H9 (cell line): Measurements from ENCODE around the gene TPD52L2. TPM values are rescaled to one million over a fixed set of nuclear protein-coding genes. Genes with fewer than 3 reads are reported as not detected.

Experiments used
- DNase-seq: peaks from one replicate; pipeline ENCODE4 v3.0.0-alpha.2; 2017
- H2AFZ ChIP-seq: one replicate; pipeline ENCODE4 v1.6.1; 2013; ENCODE audit warnings: mild to moderate bottlenecking, low read length, control low read depth, moderate library complexity
- H2AK5ac ChIP-seq: 2 replicates; pipeline ENCODE4 v1.6.1; 2013; ENCODE audit warnings: low read length, control low read depth, mixed read lengths; ENCODE audit not compliant: insufficient read length
- H2BK120ac ChIP-seq: one replicate; pipeline ENCODE4 v1.6.1; 2013; ENCODE audit warnings: low read depth, mild to moderate bottlenecking, low read length, control low read depth, inconsistent platforms; ENCODE audit not compliant: poor library complexity, severe bottlenecking
- H2BK12ac ChIP-seq: 2 replicates; pipeline ENCODE4 v1.6.1; 2013; ENCODE audit warnings: low read length, control low read depth, mixed read lengths, low read depth; ENCODE audit not compliant: insufficient read length
- H2BK15ac ChIP-seq: 2 replicates; pipeline ENCODE4 v1.6.1; 2013; ENCODE audit warnings: low read depth, low read length, control low read depth
- H2BK20ac ChIP-seq: one replicate; pipeline ENCODE4 v1.6.1; 2013; ENCODE audit warnings: low read depth, mild to moderate bottlenecking, low read length, control low read depth, inconsistent platforms; ENCODE audit not compliant: poor library complexity, severe bottlenecking
- H2BK5ac ChIP-seq: 2 replicates; pipeline ENCODE4 v1.6.1; 2013; ENCODE audit warnings: low read length, control low read depth, mixed read lengths; ENCODE audit not compliant: insufficient read length
- H3K14ac ChIP-seq: 2 replicates; pipeline ENCODE4 v1.6.1; 2013; ENCODE audit warnings: low read length, control low read depth; ENCODE audit not compliant: insufficient read depth
- H3K18ac ChIP-seq: 2 replicates; pipeline ENCODE4 v1.6.1; 2013; ENCODE audit warnings: low read depth, mild to moderate bottlenecking, mixed read lengths, low read length, control low read depth; ENCODE audit not compliant: insufficient read length
- H3K23ac ChIP-seq: 2 replicates; pipeline ENCODE4 v1.6.1; 2013; ENCODE audit warnings: low read length, control low read depth, mixed read lengths, low read depth; ENCODE audit not compliant: insufficient read length
- H3K23me2 ChIP-seq: 2 replicates; pipeline ENCODE4 v1.6.1; 2013; ENCODE audit warnings: low read depth, mild to moderate bottlenecking, mixed read lengths, low read length, control low read depth; ENCODE audit not compliant: insufficient read length, poor library complexity, severe bottlenecking
- H3K27ac ChIP-seq: 2 replicates; pipeline ENCODE4 v1.5.1; 2013; ENCODE audit warnings: low read length, control low read depth, mixed read lengths, low read depth; ENCODE audit not compliant: insufficient read length
- H3K27me3 ChIP-seq: 2 replicates; pipeline ENCODE4 v1.6.1; 2013; ENCODE audit warnings: low read length, control low read depth, inconsistent platforms; ENCODE audit not compliant: insufficient read depth
- H3K4ac ChIP-seq: 2 replicates; pipeline ENCODE4 v1.6.1; 2013; ENCODE audit warnings: low read depth, mild to moderate bottlenecking, control low read depth, inconsistent platforms, low read length, moderate library complexity
- H3K4me1 ChIP-seq: 2 replicates; pipeline ENCODE4 v1.6.1; 2013; ENCODE audit warnings: low read length, control low read depth, inconsistent platforms; ENCODE audit not compliant: insufficient read depth
- H3K4me2 ChIP-seq: 2 replicates; pipeline ENCODE4 v1.6.1; 2013; ENCODE audit warnings: low read length, control low read depth, mixed read lengths; ENCODE audit not compliant: insufficient read length, insufficient read depth
- H3K56ac ChIP-seq: 2 replicates; pipeline ENCODE4 v1.6.1; 2013; ENCODE audit warnings: low read depth, mild to moderate bottlenecking, mixed read lengths, low read length, control low read depth; ENCODE audit not compliant: insufficient read length
- H3K79me1 ChIP-seq: 2 replicates; pipeline ENCODE4 v1.6.1; 2013; ENCODE audit warnings: low read depth, mild to moderate bottlenecking, moderate library complexity, low read length, control low read depth, inconsistent platforms; ENCODE audit not compliant: insufficient read depth, poor library complexity, severe bottlenecking
- H3K79me2 ChIP-seq: 2 replicates; pipeline ENCODE4 v1.6.1; 2013; ENCODE audit warnings: low read length, control low read depth, inconsistent platforms; ENCODE audit not compliant: insufficient read depth
- H3K9ac ChIP-seq: 2 replicates; pipeline ENCODE4 v1.6.1; 2013; ENCODE audit warnings: low read length, control low read depth, mixed read lengths; ENCODE audit not compliant: insufficient read length; ENCODE audit errors: extremely low read depth
- H3K9me3 ChIP-seq: one replicate; pipeline ENCODE4 v1.6.1; 2013; ENCODE audit warnings: low read depth, low read length, inconsistent platforms; ENCODE audit not compliant: control insufficient read depth
- H3T11ph ChIP-seq: one replicate; pipeline ENCODE4 v1.6.1; 2013; ENCODE audit warnings: mild to moderate bottlenecking, low read length, control low read depth, inconsistent platforms
- H4K20me1 ChIP-seq: one replicate; pipeline ENCODE4 v1.6.1; 2013; ENCODE audit not compliant: control insufficient read depth, insufficient read length, insufficient read depth
- H4K5ac ChIP-seq: 2 replicates; pipeline ENCODE4 v1.6.1; 2013; ENCODE audit warnings: low read depth, mild to moderate bottlenecking, mixed read lengths, low read length, control low read depth; ENCODE audit not compliant: insufficient read length
- H4K8ac ChIP-seq: replicated peaks from 2 replicates; pipeline ENCODE4 v1.6.1; 2013; ENCODE audit warnings: low read length, control low read depth, mixed read lengths, low read depth; ENCODE audit not compliant: insufficient read length
- H4K91ac ChIP-seq: 2 replicates; pipeline ENCODE4 v1.6.1; 2013; ENCODE audit warnings: low read depth, mild to moderate bottlenecking, moderate library complexity, mixed read lengths, low read length, control low read depth; ENCODE audit not compliant: insufficient read length
- H3K27ac Mint-ChIP-seq, 3 experiments: 2 replicates in 2 of 3; 3 replicates in 1 of 3; pipeline ENCODE4 v1.8.0; 2020 to 2021; ENCODE audit warnings: mixed read lengths in 3 of 3, mild to moderate bottlenecking in 1 of 3, moderate library complexity in 1 of 3
- H3K27me3 Mint-ChIP-seq: 2 replicates; pipeline ENCODE4 v1.8.0; 2021; ENCODE audit warnings: low read depth, mild to moderate bottlenecking, moderate library complexity, mixed read lengths
- H3K36me3 Mint-ChIP-seq, 3 experiments: 2 replicates in 2 of 3; 3 replicates in 1 of 3; pipeline ENCODE4 v1.8.0; 2020 to 2021; ENCODE audit warnings: low read depth in 3 of 3, mixed read lengths in 3 of 3; ENCODE audit not compliant: insufficient read depth in 1 of 3
- H3K4me1 Mint-ChIP-seq, 2 experiments: 2 replicates each; pipeline ENCODE4 v1.8.0; 2020; ENCODE audit warnings: mixed read lengths in 2 of 2
- H3K4me3 Mint-ChIP-seq, 2 experiments: 2 replicates in 1 of 2; 3 replicates in 1 of 2; pipeline ENCODE4 v1.8.0; 2020 to 2021; ENCODE audit warnings: mild to moderate bottlenecking in 2 of 2, mixed read lengths in 2 of 2, moderate library complexity in 1 of 2
- H3K9me3 Mint-ChIP-seq, 2 experiments: 2 replicates in 1 of 2; 3 replicates in 1 of 2; pipeline ENCODE4 v1.8.0; 2020; ENCODE audit warnings: mild to moderate bottlenecking in 2 of 2, mixed read lengths in 2 of 2, moderate library complexity in 1 of 2
- WGBS: extraction: QIAGEN DNeasy Blood & Tissue Kit; methylation state at CpG from one replicate; pipeline ENCODE4 v1.1.7; 2013; ENCODE audit warnings: missing lambda C conversion rate, low lambda C conversion rate, mixed read lengths; ENCODE audit not compliant: insufficient read length; ENCODE audit errors: extremely low coverage; 5-methylcytosine and 5-hydroxymethylcytosine counted together
- total RNA-seq: library from RNA; stranded (reverse); gene quantifications from 2 replicates; pipeline ENCODE4 v1.2.1, GENCODE V29; 2021
- TF ChIP-seq, protein P1 (sequence below): fragments of 200-600 bp; sonication (generic); conservative IDR thresholded peaks from 3 replicates; pipeline ENCODE4 v1.8.0; 2021; ENCODE audit warnings: antibody characterized with exemption, mild to moderate bottlenecking

The TPD52L2 gene
- total RNA-seq, 1 experiment from 2014 or later, result 94.1 TPM

DNA sequence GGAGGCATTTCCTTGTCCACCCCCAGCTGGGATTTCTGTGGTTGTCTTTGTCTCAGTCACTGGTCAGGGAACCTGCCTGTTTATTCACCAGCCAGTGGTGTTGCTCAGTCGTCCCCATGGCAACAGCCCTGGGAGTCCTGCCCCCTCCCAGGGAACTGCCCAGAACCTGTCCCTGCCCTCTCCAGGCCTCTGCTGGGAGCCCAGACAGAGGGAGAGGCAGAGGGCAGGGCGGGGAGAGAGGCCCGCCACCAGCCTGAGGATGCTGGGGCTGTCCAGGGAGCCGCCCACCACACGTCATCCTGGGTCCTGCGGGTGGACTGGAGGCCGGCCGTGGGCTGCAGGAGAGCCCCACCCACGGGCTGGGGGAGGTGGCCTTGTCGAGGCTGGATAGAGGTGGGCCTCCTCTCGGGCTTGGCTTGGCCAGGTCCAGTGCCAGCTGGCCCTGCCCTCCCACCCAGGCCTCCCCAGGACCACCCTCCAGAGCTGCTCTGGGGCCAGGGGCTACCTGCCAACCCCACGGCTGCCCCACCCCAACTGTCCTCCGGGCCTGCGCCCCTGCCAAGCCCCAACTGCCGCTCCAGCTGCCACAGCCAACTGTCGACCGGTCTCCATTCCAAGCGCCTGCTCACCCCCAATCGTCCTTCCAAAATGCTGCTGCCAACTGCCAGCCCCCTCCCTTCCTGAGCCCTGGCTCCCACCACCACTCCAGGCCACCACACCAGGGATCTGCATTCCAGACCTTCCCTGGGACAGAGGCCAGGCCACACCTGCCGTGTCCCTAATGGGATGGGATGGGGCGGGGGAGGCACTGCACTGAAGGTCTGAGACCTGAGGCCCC is 29.8 kb upstream of the TPD52L2 start:
- no peaks in the 10 kb centered on the region for H3K79me1 ChIP-seq
- no peak overlapping the region for H2BK20ac ChIP-seq
- H2AK5ac ChIP-seq, result no peak overlapping the region
- no peak overlapping the region for H2AFZ ChIP-seq
- H3K27ac ChIP-seq, result no peak overlapping the region
- no peak overlapping the region for H2BK120ac ChIP-seq
- Mint-ChIP-seq H3K4me3 (no peak overlapping the region; a peak in 1 of 5 replicates), H3K9me3 (no peaks in the 10 kb centered on the region), H3K27ac (peak overlapping the region in 2 of 3 experiments; percentile 76 to 95; a peak in 3 of 7 replicates), H3K36me3 (no peaks in the 10 kb centered on the region), H3K27me3 (peaks cover 21% of the 10 kb centered on the region), H3K4me1 (peaks cover 7 to 33% of the 10 kb centered on the region in 2 experiments)
- H3K4ac ChIP-seq, result no peak overlapping the region
- H3K23ac ChIP-seq, result no peak overlapping the region
- H2BK12ac ChIP-seq, result peak overlapping the region; percentile 4
- no peak overlapping the region for H3K56ac ChIP-seq
- peak; percentile 97 for DNase-seq
- H3K4me2 ChIP-seq, result peak overlapping the region; percentile 2
- peak overlapping the region; percentile 20 for H3K18ac ChIP-seq
- H3K27me3 ChIP-seq, result no peaks in the 10 kb centered on the region; the same call in 1 of the 2 replicates
- H2BK15ac ChIP-seq, result no peak overlapping the region
- H3K79me2 ChIP-seq, result no peaks in the 10 kb centered on the region
- H4K8ac ChIP-seq, result no peak overlapping the region
- peaks cover 4% of the 10 kb centered on the region for H3K23me2 ChIP-seq
- WGBS, result no CpG with 5 or more reads among the region's 21 CpGs
- H3K4me1 ChIP-seq, result no peaks in the 10 kb centered on the region
- no peak overlapping the region for H4K91ac ChIP-seq
- no peaks in the 10 kb centered on the region for H3K9me3 ChIP-seq
- no peak overlapping the region for H2BK5ac ChIP-seq
- no peak overlapping the region for H3K9ac ChIP-seq
- TF ChIP-seq, protein P1, sequence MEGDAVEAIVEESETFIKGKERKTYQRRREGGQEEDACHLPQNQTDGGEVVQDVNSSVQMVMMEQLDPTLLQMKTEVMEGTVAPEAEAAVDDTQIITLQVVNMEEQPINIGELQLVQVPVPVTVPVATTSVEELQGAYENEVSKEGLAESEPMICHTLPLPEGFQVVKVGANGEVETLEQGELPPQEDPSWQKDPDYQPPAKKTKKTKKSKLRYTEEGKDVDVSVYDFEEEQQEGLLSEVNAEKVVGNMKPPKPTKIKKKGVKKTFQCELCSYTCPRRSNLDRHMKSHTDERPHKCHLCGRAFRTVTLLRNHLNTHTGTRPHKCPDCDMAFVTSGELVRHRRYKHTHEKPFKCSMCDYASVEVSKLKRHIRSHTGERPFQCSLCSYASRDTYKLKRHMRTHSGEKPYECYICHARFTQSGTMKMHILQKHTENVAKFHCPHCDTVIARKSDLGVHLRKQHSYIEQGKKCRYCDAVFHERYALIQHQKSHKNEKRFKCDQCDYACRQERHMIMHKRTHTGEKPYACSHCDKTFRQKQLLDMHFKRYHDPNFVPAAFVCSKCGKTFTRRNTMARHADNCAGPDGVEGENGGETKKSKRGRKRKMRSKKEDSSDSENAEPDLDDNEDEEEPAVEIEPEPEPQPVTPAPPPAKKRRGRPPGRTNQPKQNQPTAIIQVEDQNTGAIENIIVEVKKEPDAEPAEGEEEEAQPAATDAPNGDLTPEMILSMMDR, result no peak
- H4K5ac ChIP-seq, result no peak overlapping the region
- H3T11ph ChIP-seq, result no peak overlapping the region
- no peaks in the 10 kb centered on the region for H4K20me1 ChIP-seq
- H3K14ac ChIP-seq, result peak overlapping the region; percentile 70; the same call in 1 of the 2 replicates
